NB4 (cell line): ENCODE data around the gene RASSF4.

Source experiments
- POLR2A ChIP-seq: IDR thresholded peaks from 2 replicates; pipeline ENCODE4 v1.6.1; 2011; ENCODE audit warnings: mild to moderate bottlenecking; ENCODE audit not compliant: insufficient read length; ENCODE audit errors: extremely low read depth
- TF ChIP-seq, protein P1 (sequence below): IDR thresholded peaks from one replicate; pipeline ENCODE4 v1.5.1; 2012; ENCODE audit warnings: low read depth, low read length

DNA sequence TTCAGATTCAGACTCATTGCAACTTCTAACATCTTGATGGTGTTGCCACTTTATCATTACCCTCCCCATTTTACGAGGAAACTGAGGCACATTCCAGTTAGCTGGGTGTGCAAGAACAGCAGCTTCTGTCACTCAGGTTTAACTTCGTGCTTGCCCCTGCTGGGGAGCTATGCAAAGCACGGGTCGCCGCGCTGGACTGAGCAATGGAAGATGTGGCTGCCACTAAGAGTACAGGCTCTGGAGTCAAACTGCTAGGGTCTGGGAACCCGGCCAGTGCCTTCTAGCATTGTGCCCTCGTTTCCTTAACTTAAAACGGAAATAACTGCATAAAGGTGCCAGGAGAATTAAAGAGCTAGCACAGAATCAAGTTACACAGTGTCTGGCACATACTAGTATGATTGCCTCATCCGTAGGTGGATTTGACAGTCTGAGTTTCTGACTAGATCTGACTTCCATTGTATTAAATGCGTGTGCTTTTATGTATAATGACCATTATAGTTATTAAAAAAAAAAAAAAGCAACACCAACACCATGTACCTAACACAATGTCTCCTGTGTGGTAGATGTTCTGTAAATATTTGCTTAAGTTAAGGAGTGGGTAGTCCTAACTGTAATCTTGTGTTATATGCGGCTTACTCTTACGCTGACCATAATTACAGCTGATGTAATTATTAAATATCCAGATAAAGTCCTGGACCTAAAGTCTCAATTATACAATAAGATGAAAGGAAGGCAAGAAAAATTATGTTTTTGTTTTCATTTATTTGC, 42.0 kb downstream of the RASSF4 start:
- no peak for TF ChIP-seq POLR2A
- TF ChIP-seq, protein P1, sequence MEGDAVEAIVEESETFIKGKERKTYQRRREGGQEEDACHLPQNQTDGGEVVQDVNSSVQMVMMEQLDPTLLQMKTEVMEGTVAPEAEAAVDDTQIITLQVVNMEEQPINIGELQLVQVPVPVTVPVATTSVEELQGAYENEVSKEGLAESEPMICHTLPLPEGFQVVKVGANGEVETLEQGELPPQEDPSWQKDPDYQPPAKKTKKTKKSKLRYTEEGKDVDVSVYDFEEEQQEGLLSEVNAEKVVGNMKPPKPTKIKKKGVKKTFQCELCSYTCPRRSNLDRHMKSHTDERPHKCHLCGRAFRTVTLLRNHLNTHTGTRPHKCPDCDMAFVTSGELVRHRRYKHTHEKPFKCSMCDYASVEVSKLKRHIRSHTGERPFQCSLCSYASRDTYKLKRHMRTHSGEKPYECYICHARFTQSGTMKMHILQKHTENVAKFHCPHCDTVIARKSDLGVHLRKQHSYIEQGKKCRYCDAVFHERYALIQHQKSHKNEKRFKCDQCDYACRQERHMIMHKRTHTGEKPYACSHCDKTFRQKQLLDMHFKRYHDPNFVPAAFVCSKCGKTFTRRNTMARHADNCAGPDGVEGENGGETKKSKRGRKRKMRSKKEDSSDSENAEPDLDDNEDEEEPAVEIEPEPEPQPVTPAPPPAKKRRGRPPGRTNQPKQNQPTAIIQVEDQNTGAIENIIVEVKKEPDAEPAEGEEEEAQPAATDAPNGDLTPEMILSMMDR: peak; percentile 4
